Immature natural killer cell (primary cell): ENCODE measurements around the gene ADAMTS19. TPM values are rescaled to one million over a fixed set of nuclear protein-coding genes. Genes with fewer than 3 reads are reported as not detected.
"Not testable (repeated sequence)": the region's sequence is repeated elsewhere in the genome, so short reads cannot be mapped to it uniquely, and the experiment has no call there.

Source experiments
- DNase-seq, 3 donors: peaks; one replicate each; pipeline ENCODE4 v3.0.0; 2022; ENCODE audit warnings: mixed read lengths in 1 of 3
- H3K27ac Mint-ChIP-seq, 6 donors: one replicate each; pipeline ENCODE4 v1.8.0; 2020; ENCODE audit warnings: mixed read lengths in 6 of 6, mild to moderate bottlenecking in 5 of 6, inconsistent platforms in 4 of 6, moderate library complexity in 3 of 6
- H3K27me3 Mint-ChIP-seq, 3 donors: one replicate each; pipeline ENCODE4 v1.8.0; 2020 to 2021; ENCODE audit warnings: low read depth in 3 of 3, mild to moderate bottlenecking in 3 of 3, mixed read lengths in 3 of 3, moderate library complexity in 3 of 3, inconsistent platforms in 1 of 3
- H3K36me3 Mint-ChIP-seq, 3 donors: one replicate each; pipeline ENCODE4 v1.8.0; 2020; ENCODE audit warnings: mixed read lengths in 3 of 3, inconsistent platforms in 2 of 3, mild to moderate bottlenecking in 2 of 3
- H3K4me1 Mint-ChIP-seq, 2 donors: one replicate each; pipeline ENCODE4 v1.8.0; 2020; ENCODE audit warnings: inconsistent platforms in 2 of 2, mild to moderate bottlenecking in 2 of 2, mixed read lengths in 2 of 2, moderate library complexity in 1 of 2
- H3K4me3 Mint-ChIP-seq, 5 donors: one replicate each; pipeline ENCODE4 v1.8.0; 2020; ENCODE audit warnings: mild to moderate bottlenecking in 5 of 5, mixed read lengths in 5 of 5, inconsistent platforms in 3 of 5, moderate library complexity in 3 of 5
- H3K9me3 Mint-ChIP-seq, 6 donors: one replicate each; pipeline ENCODE4 v1.8.0; 2020; ENCODE audit warnings: mild to moderate bottlenecking in 6 of 6, mixed read lengths in 6 of 6, inconsistent platforms in 4 of 6, moderate library complexity in 3 of 6
- polyA plus RNA-seq, 3 donors: library from polyadenylated mRNA; unstranded; fragments of 300-500 nt; fragmentation: Illumina TruSeq; gene quantifications; one replicate each; pipeline ENCODE4 v1.2.3, GENCODE V29; 2021

Gene ADAMTS19, protein sequence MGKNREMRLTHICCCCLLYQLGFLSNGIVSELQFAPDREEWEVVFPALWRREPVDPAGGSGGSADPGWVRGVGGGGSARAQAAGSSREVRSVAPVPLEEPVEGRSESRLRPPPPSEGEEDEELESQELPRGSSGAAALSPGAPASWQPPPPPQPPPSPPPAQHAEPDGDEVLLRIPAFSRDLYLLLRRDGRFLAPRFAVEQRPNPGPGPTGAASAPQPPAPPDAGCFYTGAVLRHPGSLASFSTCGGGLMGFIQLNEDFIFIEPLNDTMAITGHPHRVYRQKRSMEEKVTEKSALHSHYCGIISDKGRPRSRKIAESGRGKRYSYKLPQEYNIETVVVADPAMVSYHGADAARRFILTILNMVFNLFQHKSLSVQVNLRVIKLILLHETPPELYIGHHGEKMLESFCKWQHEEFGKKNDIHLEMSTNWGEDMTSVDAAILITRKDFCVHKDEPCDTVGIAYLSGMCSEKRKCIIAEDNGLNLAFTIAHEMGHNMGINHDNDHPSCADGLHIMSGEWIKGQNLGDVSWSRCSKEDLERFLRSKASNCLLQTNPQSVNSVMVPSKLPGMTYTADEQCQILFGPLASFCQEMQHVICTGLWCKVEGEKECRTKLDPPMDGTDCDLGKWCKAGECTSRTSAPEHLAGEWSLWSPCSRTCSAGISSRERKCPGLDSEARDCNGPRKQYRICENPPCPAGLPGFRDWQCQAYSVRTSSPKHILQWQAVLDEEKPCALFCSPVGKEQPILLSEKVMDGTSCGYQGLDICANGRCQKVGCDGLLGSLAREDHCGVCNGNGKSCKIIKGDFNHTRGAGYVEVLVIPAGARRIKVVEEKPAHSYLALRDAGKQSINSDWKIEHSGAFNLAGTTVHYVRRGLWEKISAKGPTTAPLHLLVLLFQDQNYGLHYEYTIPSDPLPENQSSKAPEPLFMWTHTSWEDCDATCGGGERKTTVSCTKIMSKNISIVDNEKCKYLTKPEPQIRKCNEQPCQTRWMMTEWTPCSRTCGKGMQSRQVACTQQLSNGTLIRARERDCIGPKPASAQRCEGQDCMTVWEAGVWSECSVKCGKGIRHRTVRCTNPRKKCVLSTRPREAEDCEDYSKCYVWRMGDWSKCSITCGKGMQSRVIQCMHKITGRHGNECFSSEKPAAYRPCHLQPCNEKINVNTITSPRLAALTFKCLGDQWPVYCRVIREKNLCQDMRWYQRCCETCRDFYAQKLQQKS
- not detected for polyA plus RNA-seq

DNA sequence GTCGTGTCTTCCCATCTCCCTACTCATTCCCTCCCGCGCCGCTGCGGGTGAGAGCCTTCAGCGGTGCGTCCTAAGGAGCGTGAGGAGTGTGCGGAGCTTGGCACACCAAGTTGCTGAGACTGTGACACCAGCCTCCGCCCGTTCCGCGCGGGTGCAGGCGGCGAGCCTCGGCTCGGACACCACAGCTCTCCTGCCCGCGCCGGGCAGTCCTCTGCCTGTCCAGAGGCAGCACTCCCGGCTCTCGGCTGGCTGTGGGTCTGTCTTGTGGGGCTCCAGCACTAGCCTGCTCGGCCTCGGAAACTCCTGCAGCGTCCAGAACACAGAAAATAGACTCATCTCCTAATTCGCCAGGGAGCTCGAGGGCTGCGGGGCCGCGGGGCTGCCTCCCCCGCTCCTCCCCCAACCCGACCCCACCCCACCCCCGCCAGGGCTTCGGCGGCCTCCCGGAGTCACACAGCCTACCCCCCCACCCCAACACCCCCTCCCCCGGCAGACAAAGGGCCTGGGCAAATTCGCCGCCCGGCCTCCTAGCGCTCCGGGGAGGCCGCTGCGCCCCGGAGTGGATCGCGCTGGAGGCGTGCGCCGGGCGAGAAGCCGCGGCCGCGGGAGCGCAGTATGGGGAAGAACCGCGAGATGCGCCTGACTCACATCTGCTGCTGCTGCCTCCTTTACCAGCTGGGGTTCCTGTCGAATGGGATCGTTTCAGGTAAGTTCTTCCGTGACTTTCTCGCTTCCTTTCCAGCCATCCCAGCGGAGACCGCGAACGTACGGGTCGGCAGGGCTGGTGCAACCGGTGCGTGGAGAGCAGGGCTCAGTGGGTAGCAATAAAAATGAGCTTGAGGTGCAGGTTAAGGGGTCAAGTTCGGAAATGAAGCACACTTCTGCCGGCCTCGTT lies at the start of gene ADAMTS19:
Gene ADAMTS19 (plus strand): TSS at position 522 of the 895 bp plus-strand sequence. CDS start 94 bp downstream, at position 616.
- peaks cover 6 to 12% (median 11%) of the 10 kb centered on the region in 3 donors for H3K27me3 Mint-ChIP-seq
- H3K9me3 Mint-ChIP-seq, result peaks cover 8 to 41% (median 24%) of the 10 kb centered on the region in 6 donors
- no peak within 1 kb of the TSS for H3K27ac Mint-ChIP-seq
- peak within 1 kb of the TSS in 1 of 5 donors; percentile 23 for H3K4me3 Mint-ChIP-seq
- no peak for DNase-seq
- peaks cover 4 to 8% of the 10 kb centered on the region in 2 donors for H3K4me1 Mint-ChIP-seq
- H3K36me3 Mint-ChIP-seq, result peaks cover 0 to 3% (median 0%) of the 10 kb centered on the region in 3 donors

DNA sequence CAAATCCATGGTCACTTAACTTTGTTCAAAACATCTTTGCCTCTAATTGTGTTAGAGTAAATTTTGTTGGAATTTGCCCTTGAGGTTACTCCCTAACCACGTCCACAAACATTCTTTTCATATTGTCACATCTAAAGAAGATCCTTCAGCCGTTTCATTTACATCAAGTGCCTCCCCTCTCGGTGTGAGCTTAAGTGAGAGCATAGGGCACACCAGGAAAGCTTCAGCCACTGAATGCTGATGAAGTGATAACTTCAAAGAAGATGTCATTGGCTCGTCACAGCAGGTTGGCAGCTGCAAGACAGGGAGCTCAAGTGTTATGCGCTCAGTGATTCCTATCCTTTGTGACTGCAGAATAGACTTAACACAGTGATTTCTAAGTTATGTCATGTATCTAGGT lies 49.6 kb upstream of the ADAMTS19 start:
- H3K4me1 Mint-ChIP-seq, result no peaks in the 10 kb centered on the region

DNA sequence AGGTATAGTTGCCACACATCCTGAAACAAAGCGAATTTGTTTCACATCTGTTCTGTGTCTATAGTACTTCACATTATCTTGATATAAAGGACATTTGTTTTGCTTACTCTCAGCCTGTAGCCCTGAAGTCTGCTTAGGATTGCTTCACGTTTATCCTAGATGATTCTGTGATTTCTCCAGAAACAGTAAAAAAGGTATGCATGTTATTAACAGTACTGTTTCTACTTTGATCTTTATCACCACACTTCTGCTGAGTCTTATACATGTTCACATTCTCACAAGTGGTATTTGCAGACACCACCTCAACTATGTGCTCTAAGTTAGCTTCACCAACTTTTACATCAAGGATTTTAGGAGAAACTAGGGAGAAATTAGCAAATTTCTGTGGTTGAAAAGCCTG lies 47.4 kb upstream of the ADAMTS19 start:
- no peak overlapping the region for H3K4me3 Mint-ChIP-seq
- peaks cover 0 to 2% (median 0%) of the 10 kb centered on the region in 3 donors for H3K27me3 Mint-ChIP-seq
- peaks cover 0 to 4% (median 0%) of the 10 kb centered on the region in 3 donors for H3K36me3 Mint-ChIP-seq
- H3K4me1 Mint-ChIP-seq, result no peaks in the 10 kb centered on the region
- no peak overlapping the region for H3K27ac Mint-ChIP-seq
- DNase-seq, result no peak
- peaks cover 10 to 39% (median 16%) of the 10 kb centered on the region in 6 donors for H3K9me3 Mint-ChIP-seq

More for the DNA sequence above, 49.6 kb upstream of the ADAMTS19 start:
- no peak overlapping the region for H3K27ac Mint-ChIP-seq
- H3K27me3 Mint-ChIP-seq, result peaks cover 0 to 2% (median 0%) of the 10 kb centered on the region in 3 donors
- H3K36me3 Mint-ChIP-seq, result peaks cover 0 to 3% (median 0%) of the 10 kb centered on the region in 3 donors
- no peak overlapping the region for H3K4me3 Mint-ChIP-seq
- peaks cover 6 to 31% (median 13%) of the 10 kb centered on the region in 6 donors for H3K9me3 Mint-ChIP-seq
- no peak for DNase-seq

DNA sequence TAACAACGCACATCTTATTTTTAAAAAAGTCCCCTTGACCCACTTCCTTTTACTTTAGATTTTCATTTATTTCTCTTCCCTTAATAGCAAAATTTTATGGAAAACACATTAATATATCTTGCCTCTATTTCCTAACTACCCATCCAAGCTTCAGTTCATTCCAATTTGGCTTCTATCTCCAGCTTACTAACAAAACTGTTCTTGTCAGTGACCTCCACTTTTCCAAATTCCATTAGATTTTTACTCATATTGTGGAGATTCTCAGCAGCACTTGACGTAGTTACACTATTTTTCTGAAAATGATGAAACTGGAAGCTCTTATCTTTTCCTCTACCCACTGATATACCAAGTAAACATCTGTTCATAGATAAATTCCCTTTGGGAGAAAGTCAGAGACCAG lies 46.5 kb upstream of the ADAMTS19 start:
- peaks cover 10 to 38% (median 18%) of the 10 kb centered on the region in 6 donors for H3K9me3 Mint-ChIP-seq
- no peak for DNase-seq
- H3K27ac Mint-ChIP-seq, result no peak overlapping the region
- peaks cover 0 to 2% (median 0%) of the 10 kb centered on the region in 3 donors for H3K27me3 Mint-ChIP-seq
- no peaks in the 10 kb centered on the region for H3K4me1 Mint-ChIP-seq
- no peak overlapping the region for H3K4me3 Mint-ChIP-seq
- peaks cover 0 to 4% (median 0%) of the 10 kb centered on the region in 3 donors for H3K36me3 Mint-ChIP-seq

DNA sequence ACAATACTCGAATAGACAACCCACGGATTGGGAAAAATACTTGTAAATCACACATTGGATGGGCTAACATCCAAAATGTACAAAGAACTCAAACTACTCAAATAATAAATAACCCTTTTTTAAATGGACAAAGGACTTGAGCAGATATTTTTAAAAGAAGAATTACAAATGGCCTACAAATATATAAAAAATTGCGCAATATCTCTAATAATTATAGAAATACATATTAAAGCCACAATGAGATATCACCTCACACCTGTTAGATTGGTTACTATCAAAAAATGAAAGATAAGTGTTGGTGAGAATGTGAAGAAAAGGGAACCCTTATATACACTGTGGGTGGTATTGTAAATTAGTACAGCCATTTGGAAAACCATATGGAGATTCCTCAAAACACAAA lies 40.8 kb upstream of the ADAMTS19 start:
- peaks cover 0 to 4% (median 0%) of the 10 kb centered on the region in 3 donors for H3K36me3 Mint-ChIP-seq

DNA sequence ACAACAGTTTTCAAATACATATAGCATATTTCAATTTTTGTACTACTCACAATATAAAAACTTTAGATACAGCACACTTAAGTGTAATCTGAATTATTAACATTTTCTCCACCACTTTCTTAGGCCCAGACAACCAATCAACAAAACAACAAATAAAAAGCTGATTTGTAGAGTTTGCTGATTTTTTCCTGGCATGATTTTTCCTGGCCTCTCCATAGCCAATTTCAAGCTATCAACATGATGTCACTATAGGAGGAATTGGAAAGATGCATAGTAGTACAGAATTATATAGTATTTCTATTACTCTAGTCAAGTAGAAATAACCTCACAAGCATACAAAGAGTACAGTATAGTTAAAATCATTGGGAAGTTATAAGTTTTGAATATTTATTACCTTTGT lies 35.1 kb upstream of the ADAMTS19 start:
- Mint-ChIP-seq H3K27ac (no peak overlapping the region), H3K9me3 (peaks cover 4 to 15% (median 6%) of the 10 kb centered on the region in 6 donors), H3K4me3 (no peak overlapping the region), H3K27me3 (peaks cover 0 to 2% (median 0%) of the 10 kb centered on the region in 3 donors), H3K36me3 (no peaks in the 10 kb centered on the region), H3K4me1 (no peaks in the 10 kb centered on the region)
- no peak for DNase-seq

More for the DNA sequence above, 40.8 kb upstream of the ADAMTS19 start:
- H3K4me3 Mint-ChIP-seq, result no peak overlapping the region
- no peak for DNase-seq
- no peaks in the 10 kb centered on the region for H3K27me3 Mint-ChIP-seq
- H3K27ac Mint-ChIP-seq, result no peak overlapping the region
- H3K4me1 Mint-ChIP-seq, result no peaks in the 10 kb centered on the region
- peaks cover 5 to 34% (median 16%) of the 10 kb centered on the region in 6 donors for H3K9me3 Mint-ChIP-seq

DNA sequence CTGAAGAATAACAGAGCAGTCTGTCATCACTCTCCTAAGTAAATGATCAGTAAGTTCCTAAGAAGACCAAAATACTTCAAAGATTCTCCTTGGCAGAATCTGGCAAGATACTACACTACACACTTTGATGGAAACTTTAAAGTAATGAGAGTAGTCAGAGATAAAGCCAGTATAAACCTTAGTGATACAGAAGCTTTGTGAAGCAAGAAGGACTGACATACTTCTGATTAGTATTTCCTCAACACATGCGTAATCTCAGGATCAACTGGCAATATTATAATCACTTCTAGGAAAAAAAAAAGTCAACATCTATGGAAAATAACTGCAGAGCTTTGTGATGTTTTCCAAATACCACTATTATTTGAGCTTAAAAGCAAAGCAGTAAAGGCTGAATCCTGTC lies 34.0 kb upstream of the ADAMTS19 start:
- no peak for DNase-seq
- H3K9me3 Mint-ChIP-seq, result peaks cover 4 to 16% (median 7%) of the 10 kb centered on the region in 6 donors
- H3K36me3 Mint-ChIP-seq, result no peaks in the 10 kb centered on the region
- H3K27me3 Mint-ChIP-seq, result peaks cover 0 to 2% (median 0%) of the 10 kb centered on the region in 3 donors
- H3K27ac Mint-ChIP-seq, result no peak overlapping the region
- H3K4me3 Mint-ChIP-seq, result no peak overlapping the region
- H3K4me1 Mint-ChIP-seq, result no peaks in the 10 kb centered on the region

DNA sequence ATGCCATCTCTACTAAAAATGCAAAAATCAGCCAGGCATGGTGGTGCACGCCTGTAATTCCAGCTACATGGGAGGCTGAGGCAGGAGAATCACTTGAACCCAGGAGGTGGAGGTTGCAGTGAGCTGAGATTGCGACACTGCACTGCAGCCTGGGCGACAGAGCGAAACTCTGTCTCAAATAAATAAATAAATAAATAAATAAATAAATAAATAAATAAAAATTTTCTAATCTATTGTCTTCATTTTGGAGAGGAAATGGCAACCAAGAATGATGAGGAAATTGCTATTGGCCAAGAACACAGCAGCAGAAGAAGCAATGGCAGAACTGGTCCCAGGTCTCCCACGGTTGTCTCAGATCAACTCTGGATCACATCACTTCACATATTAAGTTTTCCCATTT lies 31.5 kb upstream of the ADAMTS19 start:
- not testable (repeated sequence) for H3K27ac Mint-ChIP-seq, H3K4me3 Mint-ChIP-seq, DNase-seq, H3K27me3 Mint-ChIP-seq, H3K4me1 Mint-ChIP-seq, H3K36me3 Mint-ChIP-seq
- peaks cover 4 to 21% (median 5%) of the 10 kb centered on the region in 6 donors for H3K9me3 Mint-ChIP-seq

DNA sequence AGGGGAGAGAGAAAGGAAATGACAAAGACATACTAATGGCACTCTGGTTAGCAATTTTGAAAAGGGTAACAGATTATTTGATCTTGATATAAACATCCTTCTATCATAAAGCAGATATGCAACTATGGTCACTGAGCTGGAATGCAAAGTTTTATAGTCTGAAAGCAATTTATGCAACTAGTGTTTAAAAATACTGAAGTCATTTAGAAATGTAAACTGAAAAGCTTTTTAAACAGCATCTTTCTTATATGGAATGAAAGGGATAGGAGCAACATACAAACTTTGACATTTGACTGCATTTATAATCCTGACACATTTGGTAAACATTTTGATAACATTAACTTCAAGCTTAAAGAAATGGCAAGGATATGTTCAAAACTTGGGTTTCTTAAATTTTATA lies 28.7 kb upstream of the ADAMTS19 start:
- Mint-ChIP-seq H3K27me3 (peaks cover 0 to 2% (median 0%) of the 10 kb centered on the region in 3 donors), H3K4me3 (no peak overlapping the region), H3K27ac (no peak overlapping the region), H3K36me3 (no peaks in the 10 kb centered on the region), H3K4me1 (no peaks in the 10 kb centered on the region), H3K9me3 (peaks cover 2 to 18% (median 7%) of the 10 kb centered on the region in 6 donors)
- no peak for DNase-seq

DNA sequence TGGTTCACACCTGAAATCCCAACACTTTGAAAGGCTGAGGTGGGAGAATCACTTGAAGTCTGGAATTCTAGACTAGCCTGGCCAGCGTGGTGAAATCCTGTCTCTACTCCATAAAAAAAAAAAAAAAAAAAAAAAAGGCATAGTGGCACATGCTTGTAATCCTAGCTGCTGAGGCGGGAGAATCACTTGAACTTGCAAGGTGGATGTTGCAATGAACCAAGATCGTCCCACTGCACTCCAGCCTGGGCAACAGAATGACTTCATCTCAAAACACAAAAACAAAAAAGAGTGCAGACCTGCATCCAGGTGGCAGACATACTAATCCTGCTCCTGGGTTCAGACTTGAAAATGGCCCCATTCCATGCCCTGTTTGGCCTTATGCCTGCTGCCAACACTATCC lies 21.8 kb upstream of the ADAMTS19 start:
- no peaks in the 10 kb centered on the region for H3K36me3 Mint-ChIP-seq
- H3K4me3 Mint-ChIP-seq, result no peak overlapping the region
- peaks cover 0 to 22% (median 7%) of the 10 kb centered on the region in 6 donors for H3K9me3 Mint-ChIP-seq
- peaks cover 0 to 2% (median 0%) of the 10 kb centered on the region in 3 donors for H3K27me3 Mint-ChIP-seq
- H3K27ac Mint-ChIP-seq, result no peak overlapping the region
- no peaks in the 10 kb centered on the region for H3K4me1 Mint-ChIP-seq
- DNase-seq, result no peak

DNA sequence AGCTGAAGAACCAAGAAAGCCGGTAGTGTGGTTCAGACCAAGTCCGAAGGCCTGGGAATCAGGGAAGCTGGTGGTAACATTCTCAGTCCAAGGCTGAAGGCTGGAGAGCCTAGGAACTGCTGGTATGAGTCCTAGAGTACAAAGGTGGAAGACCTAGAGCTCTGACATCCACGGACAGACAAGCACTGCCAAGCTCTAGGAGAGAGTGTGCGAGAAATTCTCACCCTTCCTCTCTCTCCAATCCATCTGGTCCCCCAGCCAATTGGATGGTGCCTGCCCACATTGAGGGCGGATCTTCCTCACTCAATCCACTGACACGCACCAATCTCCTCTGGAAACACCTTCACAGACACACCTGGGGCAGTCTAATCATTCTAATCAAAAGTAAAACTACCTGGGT lies 19.7 kb upstream of the ADAMTS19 start:
- Mint-ChIP-seq H3K27me3 (peaks cover 0 to 2% (median 0%) of the 10 kb centered on the region in 3 donors), H3K36me3 (no peaks in the 10 kb centered on the region), H3K4me3 (no peak overlapping the region)

DNA sequence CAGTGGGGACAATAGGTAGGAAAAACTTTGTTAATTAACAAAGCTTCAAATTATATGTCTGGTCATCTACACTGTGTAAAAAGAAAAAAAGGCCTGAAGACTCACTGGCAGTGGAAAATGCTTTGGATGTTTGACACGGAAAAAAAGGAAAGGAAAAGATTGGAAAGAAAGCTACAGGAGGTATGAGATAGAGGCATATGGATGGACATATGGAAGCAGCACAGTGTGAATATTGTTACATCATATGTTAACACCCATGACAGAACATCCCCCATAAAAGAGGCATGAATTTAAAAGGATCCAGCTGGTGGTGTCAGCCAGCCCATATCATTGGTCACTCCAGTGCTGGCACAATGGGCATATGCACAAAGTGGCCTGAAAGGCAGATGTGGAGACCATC lies 19.0 kb upstream of the ADAMTS19 start:
- Mint-ChIP-seq H3K36me3 (no peaks in the 10 kb centered on the region), H3K27ac (no peak overlapping the region), H3K27me3 (peaks cover 0 to 2% (median 0%) of the 10 kb centered on the region in 3 donors), H3K9me3 (peaks cover 0 to 19% (median 7%) of the 10 kb centered on the region in 6 donors), H3K4me1 (no peaks in the 10 kb centered on the region), H3K4me3 (no peak overlapping the region)
- no peak for DNase-seq

More for the DNA sequence above, 19.7 kb upstream of the ADAMTS19 start:
- Mint-ChIP-seq H3K9me3 (peaks cover 0 to 17% (median 7%) of the 10 kb centered on the region in 6 donors), H3K4me1 (no peaks in the 10 kb centered on the region), H3K27ac (no peak overlapping the region)
- no peak for DNase-seq
